GM21717 (cell line): ENCODE measurements around the gene SERPINB12.

Experiments used
- ATAC-seq: cut with Tn5 transposase; IDR thresholded peaks from one replicate; pipeline ENCODE4 v1.9.1; 2021; ENCODE audit warnings: mild to moderate bottlenecking, moderate library complexity; ENCODE audit not compliant: unreplicated experiment

Gene SERPINB12

GRCh38 chr18:63542069-63542468 is at the start of gene SERPINB12:
Gene SERPINB12 (plus strand): TSS chr18:63542369. CDS start chr18:63556160, 13,791 bp downstream.
- ATAC-seq = no peak

DNA sequence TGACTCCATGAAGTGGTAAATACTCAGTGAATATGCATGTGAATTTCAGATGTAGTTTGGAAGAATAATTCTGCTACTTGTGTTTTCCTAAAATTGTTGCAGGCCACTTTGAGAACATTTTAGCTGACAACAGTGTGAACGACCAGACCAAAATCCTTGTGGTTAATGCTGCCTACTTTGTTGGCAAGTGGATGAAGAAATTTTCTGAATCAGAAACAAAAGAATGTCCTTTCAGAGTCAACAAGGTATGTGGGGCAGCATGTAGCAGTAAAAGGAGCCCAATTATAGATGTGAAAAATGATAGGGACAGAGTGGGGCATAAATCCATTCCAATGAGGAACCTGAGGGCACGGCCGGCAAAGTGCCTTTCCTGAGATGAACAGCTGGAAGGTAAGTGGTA is 49.3 kb upstream of the SERPINB12 start:
- no peak for ATAC-seq

GRCh38 chr18:63495675-63496074 is 46.5 kb upstream of the SERPINB12 start:
- no peak for ATAC-seq

- no peak for ATAC-seq
These were observed 36.4 kb upstream of the SERPINB12 start for GRCh38 chr18:63505566-63506335.

DNA sequence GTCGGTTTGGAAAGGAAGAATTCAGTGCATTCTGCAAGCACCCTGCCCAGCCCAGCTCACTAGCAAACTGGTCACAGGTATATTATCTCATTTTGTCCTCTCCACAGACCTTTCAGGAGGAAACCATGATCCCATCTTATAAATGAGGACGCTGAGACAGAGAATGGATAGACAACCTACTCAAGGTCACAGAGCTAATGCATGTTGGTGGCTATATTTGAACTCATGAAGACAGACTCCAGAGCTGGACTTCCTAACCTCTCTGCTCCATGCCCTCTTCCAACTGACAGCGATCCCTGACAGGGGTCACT is 35.9 kb upstream of the SERPINB12 start:
- no peak for ATAC-seq

GRCh38 chr18:63508596-63508995 is 33.6 kb upstream of the SERPINB12 start:
- ATAC-seq = no peak

DNA sequence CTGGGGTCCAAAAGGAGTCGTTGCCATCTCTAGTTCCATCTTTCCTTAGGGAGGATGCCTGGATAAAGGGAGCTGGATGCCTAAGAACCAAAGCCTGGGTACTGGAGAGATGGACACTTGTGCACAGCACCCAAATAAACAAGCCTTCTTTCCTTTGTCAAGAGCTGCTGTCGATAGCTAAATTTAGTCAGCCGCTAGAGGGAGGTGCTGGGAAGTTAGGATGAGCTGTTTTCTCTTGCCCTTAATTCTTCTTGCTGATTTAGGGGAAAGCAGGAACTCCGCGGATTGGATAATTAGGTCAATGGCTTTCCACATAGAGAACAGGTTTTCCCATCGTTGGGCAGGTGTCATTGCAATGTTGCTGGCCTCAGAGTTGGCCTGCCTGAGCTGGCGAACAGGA is 30.9 kb upstream of the SERPINB12 start:
- ATAC-seq = no peak

DNA sequence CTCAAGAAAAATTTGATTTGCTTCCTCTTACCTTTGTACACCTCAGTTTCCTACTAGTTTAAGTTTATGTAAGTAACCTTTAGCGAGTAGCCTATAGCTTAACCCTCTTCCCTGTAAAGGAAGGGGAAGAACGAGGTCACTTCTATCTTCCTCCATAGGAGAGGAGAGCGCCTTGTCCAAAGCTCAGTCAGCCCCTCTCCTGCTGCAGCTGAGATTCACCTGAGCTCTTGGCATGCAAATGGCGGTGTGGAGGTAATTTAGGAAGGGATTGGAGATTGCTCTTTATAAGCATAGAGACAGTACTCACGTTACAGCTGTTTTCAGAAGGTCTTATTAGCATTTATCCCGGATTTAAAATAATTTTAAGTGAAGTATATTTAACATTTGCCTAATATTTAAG is 27.8 kb upstream of the SERPINB12 start:
- ATAC-seq = no peak

DNA sequence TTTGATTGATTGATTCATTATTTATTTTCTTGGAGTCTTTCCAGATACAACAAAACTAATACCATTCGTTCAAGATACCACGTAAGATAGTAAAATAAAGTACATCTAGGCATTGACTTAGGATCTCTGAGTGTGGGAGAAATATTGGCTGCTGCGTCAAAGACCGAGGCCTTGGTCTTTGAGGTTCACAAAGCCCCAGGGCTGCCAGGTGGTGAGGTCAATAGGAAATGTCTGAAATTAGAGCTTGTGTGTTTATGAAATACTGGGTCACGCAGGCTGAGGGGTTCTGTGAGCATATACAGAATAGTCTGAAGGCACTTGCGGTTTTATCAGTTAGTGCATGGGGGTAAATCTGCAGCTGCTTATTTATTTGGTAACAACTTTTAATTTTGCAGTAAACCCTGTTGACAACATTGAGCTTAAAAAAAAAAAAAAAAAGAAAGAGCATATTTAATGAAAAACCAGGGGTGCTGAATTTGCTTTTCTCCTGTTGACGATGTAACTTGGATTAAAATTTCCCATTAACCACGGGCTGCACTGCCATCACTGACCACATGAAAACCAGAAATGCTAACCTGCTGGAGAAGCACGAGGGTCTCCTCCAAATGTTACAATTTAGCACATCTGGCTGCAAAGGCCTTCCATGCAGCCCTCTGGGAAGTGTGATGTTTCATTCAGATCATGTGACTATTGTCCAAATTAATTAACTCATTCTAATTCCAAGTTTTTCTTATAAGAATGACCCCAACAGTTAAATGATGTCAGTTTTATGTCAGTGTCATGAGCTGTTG is 27.1 kb upstream of the SERPINB12 start:
- ATAC-seq = no peak

- ATAC-seq = no peak
These were observed 26.4 kb upstream of the SERPINB12 start for GRCh38 chr18:63515801-63516200.

DNA sequence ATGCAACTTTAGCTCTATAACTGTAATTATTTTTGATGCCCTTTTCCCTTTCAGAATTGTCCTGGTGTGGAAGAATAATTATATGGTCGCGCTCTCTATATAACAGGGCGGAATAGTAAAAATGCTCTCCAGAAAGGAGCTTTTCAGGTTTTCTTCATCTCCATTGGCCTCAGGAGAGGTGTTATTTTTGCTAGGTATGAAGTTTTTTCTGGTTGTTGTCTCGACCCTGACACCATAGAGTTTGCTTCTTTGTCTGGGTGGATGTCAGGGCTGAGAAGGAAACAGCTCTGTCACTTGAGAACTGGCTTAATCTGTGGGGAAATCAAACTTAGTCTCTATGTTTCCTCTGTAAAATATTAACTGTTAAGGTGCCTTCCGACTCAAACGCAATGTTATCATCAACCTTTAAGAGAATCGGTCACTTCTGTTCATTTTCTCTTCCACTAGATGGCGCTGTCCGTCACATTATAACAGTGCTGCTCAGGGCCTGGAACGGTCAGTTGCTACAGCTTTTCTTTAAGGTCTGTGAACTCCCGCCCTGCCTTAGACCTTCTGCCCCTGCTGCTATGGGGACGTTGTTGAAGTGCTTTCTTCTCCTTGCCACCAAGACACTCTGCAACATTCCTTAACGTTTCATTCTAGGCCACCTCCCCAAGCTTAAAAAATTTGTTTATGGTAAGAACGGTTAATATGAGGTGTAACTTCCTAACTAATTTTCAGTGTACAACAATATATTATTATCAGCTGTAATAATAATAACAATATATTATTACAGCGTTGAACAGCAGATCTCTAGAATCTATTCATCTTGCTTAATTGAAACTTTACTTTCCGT is 23.8 kb upstream of the SERPINB12 start:
- ATAC-seq = peak; percentile 91

GRCh38 chr18:63520053-63520685 is 22.0 kb upstream of the SERPINB12 start:
- no peak for ATAC-seq

- no peak for ATAC-seq
These were observed 18.5 kb upstream of the SERPINB12 start for GRCh38 chr18:63523660-63524059.

DNA sequence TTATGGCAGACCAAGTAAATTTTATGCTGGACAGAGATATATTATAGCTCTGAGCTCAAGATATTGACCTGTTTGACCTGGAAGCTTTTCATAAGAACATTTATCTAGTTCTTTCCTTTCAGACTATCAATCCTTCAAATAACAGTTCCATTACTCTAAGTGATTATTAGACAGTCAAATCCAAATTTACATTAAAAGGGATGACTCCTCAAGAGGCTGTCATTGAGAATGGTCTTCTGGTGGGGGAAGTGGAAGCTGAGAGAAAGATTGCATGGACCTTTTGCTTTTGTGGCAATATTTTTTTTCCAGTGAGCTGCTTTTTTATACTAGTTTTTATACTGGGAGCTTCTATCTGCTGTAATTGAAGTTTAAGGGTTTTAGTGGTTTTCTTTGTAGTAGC is 14.9 kb upstream of the SERPINB12 start:
- ATAC-seq = no peak

- no peak for ATAC-seq
These were observed 13.2 kb upstream of the SERPINB12 start for GRCh38 chr18:63528863-63529492.

GRCh38 chr18:63532471-63532870 is 9.7 kb upstream of the SERPINB12 start:
- no peak for ATAC-seq

DNA sequence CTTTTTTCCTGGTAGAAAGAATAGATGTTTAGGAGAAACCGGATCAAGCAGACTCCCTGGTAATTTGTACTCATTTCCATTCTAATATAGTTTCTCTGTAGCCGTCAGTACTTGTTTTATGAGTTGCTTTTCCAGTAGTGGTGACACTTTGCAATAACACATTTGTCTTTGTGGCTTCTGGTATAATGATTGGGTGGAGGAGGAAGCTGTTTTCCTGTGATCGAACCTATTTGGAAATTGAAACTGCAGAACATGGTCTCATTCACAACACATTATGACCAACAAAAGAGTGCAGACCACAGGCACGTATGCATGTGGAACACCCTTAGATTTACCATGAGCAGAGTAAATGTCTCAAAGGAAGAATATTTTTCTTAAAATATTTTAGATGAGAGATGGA is 7.6 kb upstream of the SERPINB12 start:
- no peak for ATAC-seq

- ATAC-seq = no peak
These were observed 2.2 kb upstream of the SERPINB12 start for GRCh38 chr18:63539904-63540510.

GRCh38 chr18:63544017-63544416 is 1.8 kb downstream of the SERPINB12 start:
- ATAC-seq = no peak

- no peak for ATAC-seq
These were observed 2.8 kb downstream of the SERPINB12 start for GRCh38 chr18:63545000-63545399.
